LNCaP clone FGC (cell line): Measurements from ENCODE around the gene DNMT3A.

Source experiments
- DNase-seq: peaks from one replicate; pipeline ENCODE4 v3.0.0-alpha.2; 2011; ENCODE audit warnings: low read depth
- H3K4me3 ChIP-seq: 2 replicates; pipeline ENCODE4 v1.5.1; 2011; ENCODE audit warnings: mild to moderate bottlenecking, low read depth, low read length, control low read depth
- TF ChIP-seq, protein P1 (sequence below): IDR thresholded peaks from 2 replicates; pipeline ENCODE4 v1.5.1; 2012; ENCODE audit warnings: mild to moderate bottlenecking; ENCODE audit not compliant: control insufficient read depth, insufficient read depth; ENCODE audit errors: extremely low read depth

The DNMT3A gene

GRCh38 chr2:25256488-25256875 is 85.2 kb downstream of the DNMT3A start:
- no peak for DNase-seq
- TF ChIP-seq, protein P1, sequence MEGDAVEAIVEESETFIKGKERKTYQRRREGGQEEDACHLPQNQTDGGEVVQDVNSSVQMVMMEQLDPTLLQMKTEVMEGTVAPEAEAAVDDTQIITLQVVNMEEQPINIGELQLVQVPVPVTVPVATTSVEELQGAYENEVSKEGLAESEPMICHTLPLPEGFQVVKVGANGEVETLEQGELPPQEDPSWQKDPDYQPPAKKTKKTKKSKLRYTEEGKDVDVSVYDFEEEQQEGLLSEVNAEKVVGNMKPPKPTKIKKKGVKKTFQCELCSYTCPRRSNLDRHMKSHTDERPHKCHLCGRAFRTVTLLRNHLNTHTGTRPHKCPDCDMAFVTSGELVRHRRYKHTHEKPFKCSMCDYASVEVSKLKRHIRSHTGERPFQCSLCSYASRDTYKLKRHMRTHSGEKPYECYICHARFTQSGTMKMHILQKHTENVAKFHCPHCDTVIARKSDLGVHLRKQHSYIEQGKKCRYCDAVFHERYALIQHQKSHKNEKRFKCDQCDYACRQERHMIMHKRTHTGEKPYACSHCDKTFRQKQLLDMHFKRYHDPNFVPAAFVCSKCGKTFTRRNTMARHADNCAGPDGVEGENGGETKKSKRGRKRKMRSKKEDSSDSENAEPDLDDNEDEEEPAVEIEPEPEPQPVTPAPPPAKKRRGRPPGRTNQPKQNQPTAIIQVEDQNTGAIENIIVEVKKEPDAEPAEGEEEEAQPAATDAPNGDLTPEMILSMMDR = no peak
- no peak overlapping the region for H3K4me3 ChIP-seq

GRCh38 chr2:25255745-25256487 is 85.8 kb downstream of the DNMT3A start:
- H3K4me3 ChIP-seq = no peak overlapping the region
- TF ChIP-seq, protein P1 = no peak
- no peak for DNase-seq

DNA sequence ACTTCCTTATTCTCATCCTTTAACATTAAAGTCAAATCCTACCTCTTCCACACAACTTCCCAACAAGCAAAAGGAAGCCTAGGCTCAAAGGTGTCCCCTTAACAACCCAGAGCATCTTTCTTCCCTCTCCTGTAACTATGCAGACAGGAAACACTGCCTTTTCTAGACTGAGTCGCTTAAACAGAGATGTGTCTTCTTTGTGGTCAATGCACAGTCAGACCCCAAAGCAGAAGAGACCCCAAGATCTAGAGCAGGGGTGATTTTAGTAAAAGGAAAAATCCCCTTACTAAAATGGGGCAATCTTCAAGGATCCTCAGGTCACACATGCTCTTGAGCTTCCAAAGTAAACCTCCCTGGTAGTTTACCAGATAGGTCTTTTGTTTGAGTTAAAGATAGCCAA is 86.8 kb downstream of the DNMT3A start:
- TF ChIP-seq, protein P1 = no peak
- no peak for DNase-seq
- H3K4me3 ChIP-seq = no peak overlapping the region

- DNase-seq = no peak
- TF ChIP-seq, protein P1 = no peak
- no peak overlapping the region for H3K4me3 ChIP-seq
These were observed 88.5 kb downstream of the DNMT3A start for GRCh38 chr2:25253153-25253626.

DNA sequence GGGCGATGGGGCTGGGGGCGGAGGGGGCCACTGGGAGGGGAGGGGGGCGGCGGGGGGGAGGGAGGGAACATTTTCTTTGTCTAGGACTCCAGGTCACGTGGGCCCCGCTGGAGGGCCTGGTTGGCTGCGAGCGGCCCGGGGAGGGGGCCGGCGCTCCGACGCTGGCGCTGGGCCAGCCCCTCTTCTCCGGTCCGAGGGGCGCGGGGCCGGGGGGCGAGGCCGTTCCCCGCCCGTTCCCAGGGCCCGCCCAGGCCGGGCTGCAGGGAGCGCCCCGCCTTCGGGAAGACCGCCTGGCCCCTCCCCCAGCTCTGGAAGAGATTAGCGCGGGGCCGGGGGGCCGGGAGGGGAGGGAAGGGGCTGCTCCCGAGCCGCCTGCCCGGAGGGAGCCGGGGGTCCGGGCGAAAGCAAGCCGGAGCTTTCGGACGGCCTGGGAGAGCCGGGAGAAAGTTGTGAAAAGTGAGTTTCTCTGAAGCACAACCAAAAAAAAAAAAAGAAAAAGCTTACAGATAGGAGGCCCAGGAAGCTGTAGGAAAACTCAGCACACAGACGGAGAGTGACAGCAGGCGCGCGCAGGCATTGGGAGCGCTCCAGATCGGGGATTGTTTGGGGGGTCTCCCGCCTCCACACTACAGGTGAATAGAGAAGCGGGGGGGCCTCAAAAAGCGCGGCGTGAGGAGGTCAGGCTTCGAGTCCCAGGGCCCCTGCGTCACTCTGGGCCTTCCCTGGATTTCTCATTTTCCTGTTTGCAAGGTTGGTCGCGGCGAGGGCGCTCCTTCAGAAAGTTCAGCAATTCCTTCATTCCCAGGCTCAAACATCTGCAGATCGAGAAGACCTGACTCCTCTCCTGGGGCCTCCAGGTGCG is 89.2 kb downstream of the DNMT3A start:
- H3K4me3 ChIP-seq = peak overlapping the region; percentile 43
- no peak for DNase-seq
- TF ChIP-seq, protein P1 = no peak

DNA sequence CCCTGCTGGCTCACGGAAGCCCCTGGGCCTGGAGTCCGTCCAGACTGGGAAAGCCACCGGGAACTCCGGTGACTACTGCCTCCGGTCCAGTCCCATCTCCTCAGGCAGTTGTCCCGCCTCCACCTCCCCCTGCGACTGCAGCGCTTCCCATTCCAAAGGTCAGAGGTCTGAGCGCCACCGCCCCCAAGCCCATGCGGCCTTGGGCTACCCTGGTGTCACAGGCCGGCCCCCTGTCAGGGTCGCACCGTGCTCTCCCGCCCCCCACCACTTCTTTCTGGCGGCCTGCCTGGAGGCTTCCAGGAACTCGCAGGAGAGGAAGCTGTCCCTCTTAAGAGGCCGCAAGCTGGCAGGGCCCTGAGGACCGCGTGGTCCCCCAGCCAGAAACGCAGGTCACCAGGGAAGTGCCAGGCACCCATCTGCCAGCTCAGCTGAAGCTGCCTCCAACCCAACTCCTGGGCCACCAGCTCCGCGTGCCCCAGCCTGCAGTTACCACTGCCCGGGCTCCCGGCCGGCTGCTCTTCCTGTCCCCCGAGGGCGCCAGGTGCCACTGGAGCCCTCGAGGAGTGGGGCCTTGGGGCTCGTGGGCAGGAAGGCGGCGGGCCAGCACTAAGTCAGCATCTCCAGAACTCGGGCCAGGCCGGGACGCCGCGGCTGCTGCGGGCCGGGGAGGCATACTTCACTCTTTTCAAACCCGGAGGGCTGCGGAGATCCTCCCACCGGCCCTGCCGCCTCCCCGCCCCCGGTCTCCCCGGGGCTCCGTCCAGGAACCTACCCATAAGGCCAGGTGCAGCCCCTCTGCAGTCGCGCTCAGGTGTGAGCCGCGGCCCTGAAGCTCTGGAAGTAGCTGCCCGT is 90.1 kb downstream of the DNMT3A start:
- no peak for DNase-seq
- H3K4me3 ChIP-seq = peak overlapping the region; percentile 43
- TF ChIP-seq, protein P1 = no peak
